Spleen (tissue), 7 donors: Measurements from ENCODE around the gene ARHGAP22.

ENCODE experiments used
- POLR2A ChIP-seq, 3 donors: fragments of 450-650 bp; IDR thresholded peaks; one replicate each; pipeline ENCODE4 v1.5.1; 2017; ENCODE audit warnings: antibody characterized with exemption in 3 of 3, mild to moderate bottlenecking in 1 of 3
- POLR2AphosphoS5 ChIP-seq, 3 donors: sonication (generic); formaldehyde crosslinking; IDR thresholded peaks; one replicate each; pipeline ENCODE4 v1.5.1; 2017; ENCODE audit warnings: antibody characterized with exemption in 3 of 3
- TF ChIP-seq, protein P1 (sequence below), 11 experiments: fragments of 200-600 bp in 7 of 11; fragments of 450-650 bp in 4 of 11; sonication (generic) in 4 of 11; IDR thresholded peaks in 8 of 11; conservative IDR thresholded peaks in 3 of 11; 1 replicate in 7 of 11; 2 replicates in 4 of 11; pipeline versions ENCODE4 v1.4.0 to v1.8.0; 2016 to 2021; ENCODE audit warnings: antibody characterized with exemption in 11 of 11, inconsistent platforms in 4 of 11, mild to moderate bottlenecking in 1 of 11
- donor health status: DM: no; HTN: no; CAD: no; lungs with moderate emphysema.
- donor health status: DM: no; HTN: no; CAD: no.
- donor health status: DM: no; HTN: no; CAD: no.

- TF ChIP-seq POLR2A (IDR thresholded peaks at IDR 0.05) (no peak), POLR2AphosphoS5 (IDR thresholded peaks at IDR 0.05) (no peak)
- TF ChIP-seq, protein P1, sequence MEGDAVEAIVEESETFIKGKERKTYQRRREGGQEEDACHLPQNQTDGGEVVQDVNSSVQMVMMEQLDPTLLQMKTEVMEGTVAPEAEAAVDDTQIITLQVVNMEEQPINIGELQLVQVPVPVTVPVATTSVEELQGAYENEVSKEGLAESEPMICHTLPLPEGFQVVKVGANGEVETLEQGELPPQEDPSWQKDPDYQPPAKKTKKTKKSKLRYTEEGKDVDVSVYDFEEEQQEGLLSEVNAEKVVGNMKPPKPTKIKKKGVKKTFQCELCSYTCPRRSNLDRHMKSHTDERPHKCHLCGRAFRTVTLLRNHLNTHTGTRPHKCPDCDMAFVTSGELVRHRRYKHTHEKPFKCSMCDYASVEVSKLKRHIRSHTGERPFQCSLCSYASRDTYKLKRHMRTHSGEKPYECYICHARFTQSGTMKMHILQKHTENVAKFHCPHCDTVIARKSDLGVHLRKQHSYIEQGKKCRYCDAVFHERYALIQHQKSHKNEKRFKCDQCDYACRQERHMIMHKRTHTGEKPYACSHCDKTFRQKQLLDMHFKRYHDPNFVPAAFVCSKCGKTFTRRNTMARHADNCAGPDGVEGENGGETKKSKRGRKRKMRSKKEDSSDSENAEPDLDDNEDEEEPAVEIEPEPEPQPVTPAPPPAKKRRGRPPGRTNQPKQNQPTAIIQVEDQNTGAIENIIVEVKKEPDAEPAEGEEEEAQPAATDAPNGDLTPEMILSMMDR (IDR thresholded peaks at IDR 0.05 in 8 of 11, conservative IDR thresholded peaks at IDR 0.05 in 3 of 11), result no peak
These were observed 123.5 kb downstream of the ARHGAP22 start for GRCh38 chr10:48481385-48481784.
